Right lobe of liver (tissue), 6 donors: ENCODE data around the gene UBXN1. TPM values are rescaled to one million over a fixed set of nuclear protein-coding genes. Genes with fewer than 3 reads are reported as not detected.

Experiments used
- ATAC-seq, 4 donors: fragments of 200-7000 bp; cut with Tn5 transposase; one replicate each; pipeline ENCODE4 v1.9.1; 2020; ENCODE audit warnings: mild to moderate bottlenecking in 4 of 4, moderate library complexity in 4 of 4
- DNase-seq, 3 donors: peaks; one replicate each; pipeline ENCODE4 v3.0.0-alpha.2; 2020
- H3K27ac ChIP-seq, 3 donors: fragments of 200-600 bp; one replicate each; pipeline ENCODE4 v1.8.0; 2022
- H3K27me3 ChIP-seq, 2 donors: fragments of 200-600 bp; one replicate each; pipeline ENCODE4 v1.8.0; 2022
- H3K36me3 ChIP-seq, 4 donors: fragments of 200-600 bp; sonication (generic) in 1 of 4; one replicate each; pipeline versions ENCODE4 v1.5.1 to v1.8.0; 2017 to 2022; ENCODE audit warnings: control low read depth in 1 of 4
- H3K4me1 ChIP-seq, 4 donors: fragments of 200-600 bp; sonication (generic) in 1 of 4; one replicate each; pipeline versions ENCODE4 v1.5.1 to v1.8.0; 2017 to 2022; ENCODE audit warnings: control low read depth in 1 of 4
- H3K4me3 ChIP-seq, 3 donors: fragments of 200-600 bp; one replicate each; pipeline ENCODE4 v1.8.0; 2022
- H3K9me3 ChIP-seq, 4 donors: fragments of 200-600 bp; sonication (generic) in 1 of 4; one replicate each; pipeline versions ENCODE4 v1.5.1 to v1.8.0; 2017 to 2022; ENCODE audit warnings: control low read depth in 1 of 4
- CTCF ChIP-seq, 4 donors: fragments of 200-600 bp in 3 of 4; fragments of 450-650 bp in 1 of 4; IDR thresholded peaks; one replicate each; pipeline versions ENCODE4 v1.5.1 to v1.8.0; 2016 to 2022; ENCODE audit warnings: antibody characterized with exemption in 4 of 4, mild to moderate bottlenecking in 2 of 4
- POLR2A ChIP-seq: fragments of 450-650 bp; IDR thresholded peaks from one replicate; pipeline ENCODE4 v1.6.1; 2017; ENCODE audit warnings: antibody characterized with exemption, mild to moderate bottlenecking
- WGBS: methylation state at CpG from one replicate; pipeline ENCODE4 v1.1.6; 2018; ENCODE audit warnings: low coverage, low lambda C conversion rate; ENCODE audit not compliant: insufficient coverage; ENCODE audit errors: missing lambda C conversion rate; 5-methylcytosine and 5-hydroxymethylcytosine counted together
- intact Hi-C, 2 donors: fragments of 100-400 bp; cut with DNase I; formaldehyde crosslinking; loops; one replicate each; pipeline versions ENCODE4 v1.11.2 to v1.14.1; 2022
- total RNA-seq, 6 experiments: library from RNA; depleted of rRNA in 2 of 6; stranded (reverse); fragments of >200 nt in 2 of 6; fragmentation: NEBNext Ultra II Directional in 3 of 6; extraction: Animal tissue kit (Norgen Biotek cat#: 25700) in 3 of 6; gene quantifications; one replicate each; pipeline versions ENCODE4 v1.1.0 to v1.2.4, GENCODE V29; 2016 to 2023
- donor health status: DM: no; HTN: yes; CAD: no.
- donor health status: DM: no; HTN: no; CAD: no.
- donor health status: DM: no; HTN: no; CAD: no.
- donor health status: DM: no; HTN: yes; CAD: no.
- donor health status: DM: no; HTN: yes; CAD: no.

UBXN1 gene
- total RNA-seq, 6 experiments from 2014 or later: 24.7 to 41.9 (median 28.0) TPM

- ATAC-seq (no peak), DNase-seq (no peak)
- no peak overlapping the region for H3K4me3 ChIP-seq
Observed at GRCh38 chr11:62715150-62716130, 36.6 kb upstream of the UBXN1 start.

GRCh38 chr11:62713343-62713742 lies 34.5 kb upstream of the UBXN1 start:
- Histone ChIP-seq H3K4me3 (peak overlapping the region in 2 of 3 donors; percentile 5 to 24), H3K27ac (peak overlapping the region; percentile 56 to 72 (median 67)), H3K9me3 (no peaks in the 10 kb centered on the region), H3K27me3 (no peaks in the 10 kb centered on the region), H3K4me1 (peaks cover 0 to 53% (median 23%) of the 10 kb centered on the region in 4 donors), H3K36me3 (peaks cover 0 to 64% (median 29%) of the 10 kb centered on the region in 4 donors)
- intact Hi-C loops: no loop called here
- 29% methylated on average over 2 of the region's 2 CpGs for WGBS
- DNase-seq (peak; percentile 66 to 87 (median 80)), ATAC-seq (peak; percentile 67 to 73 (median 70))
- TF ChIP-seq POLR2A: no peak
- TF ChIP-seq CTCF (IDR thresholded peaks at IDR 0.05): peak; percentile 8 to 20 (median 13)

More at GRCh38 chr11:62715150-62716130, 36.6 kb upstream of the UBXN1 start:
- Histone ChIP-seq H3K36me3 (peaks cover 0 to 83% (median 47%) of the 10 kb centered on the region in 4 donors), H3K4me1 (peaks cover 0 to 44% (median 17%) of the 10 kb centered on the region in 4 donors), H3K9me3 (no peaks in the 10 kb centered on the region), H3K27ac (no peak overlapping the region), H3K27me3 (no peaks in the 10 kb centered on the region)
- WGBS: 93% methylated on average over 14 of the region's 24 CpGs
- intact Hi-C loops: no loop called here
- TF ChIP-seq CTCF (IDR thresholded peaks at IDR 0.05): no peak
- no peak for TF ChIP-seq POLR2A

DNA sequence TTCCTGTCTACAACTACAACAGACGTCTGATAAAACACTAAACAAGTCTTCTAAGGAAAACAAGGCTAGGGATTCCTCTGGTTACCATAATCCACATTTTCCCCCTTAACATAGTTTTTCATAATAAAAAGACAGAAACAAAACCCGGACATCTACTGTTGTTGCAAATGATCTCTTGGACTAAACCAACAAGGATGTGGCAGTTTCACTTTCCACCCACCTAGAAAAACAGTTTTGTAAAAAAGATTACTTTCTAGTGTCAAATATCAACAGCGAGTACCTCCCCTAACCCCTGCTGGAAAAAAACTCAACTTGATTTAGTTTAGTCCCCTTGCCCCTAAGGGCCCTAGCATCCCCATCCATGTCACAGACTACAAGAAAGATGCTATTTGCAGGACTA lies 34.0 kb upstream of the UBXN1 start:
- DNase-seq (no peak), ATAC-seq (no peak)
- no peaks in the 10 kb centered on the region for H3K27me3 ChIP-seq
- peak overlapping the region in 2 of 3 donors; percentile 5 to 24 for H3K4me3 ChIP-seq
- peak overlapping the region; percentile 56 to 72 (median 67) for H3K27ac ChIP-seq
- no peaks in the 10 kb centered on the region for H3K9me3 ChIP-seq
- intact Hi-C loops: no loop called here
- TF ChIP-seq POLR2A (no peak), CTCF (IDR thresholded peaks at IDR 0.05) (no peak)
- peaks cover 0 to 53% (median 23%) of the 10 kb centered on the region in 4 donors for H3K4me1 ChIP-seq
- peaks cover 0 to 60% (median 25%) of the 10 kb centered on the region in 4 donors for H3K36me3 ChIP-seq
- 19% methylated on average over 3 of the region's 3 CpGs for WGBS

GRCh38 chr11:62712276-62712812 lies 33.5 kb upstream of the UBXN1 start:
- TF ChIP-seq POLR2A (no peak), CTCF (IDR thresholded peaks at IDR 0.05) (no peak)
- Histone ChIP-seq H3K27ac (peak overlapping the region; percentile 56 to 72 (median 67)), H3K4me1 (peaks cover 0 to 53% (median 23%) of the 10 kb centered on the region in 4 donors), H3K9me3 (no peaks in the 10 kb centered on the region), H3K27me3 (no peaks in the 10 kb centered on the region), H3K36me3 (peaks cover 0 to 54% (median 21%) of the 10 kb centered on the region in 4 donors), H3K4me3 (peak overlapping the region in 2 of 3 donors; percentile 5 to 24)
- intact Hi-C loops: no loop called here
- ATAC-seq: no peak
- 46% methylated on average over 6 of the region's 6 CpGs for WGBS
- no peak for DNase-seq
